NCI-H748 treated with DMSO at 0.1 percent for 48 hours (cell line): ENCODE results near the gene LCE1F.

Source experiments
- DNase-seq: peaks from one replicate; lab custom pipeline; 2025; lab: John Stamatoyannopoulos, UW

Gene LCE1F

GRCh38 chr1:152776361-152776760 lies 1.4 kb downstream of the LCE1F start:
- DNase-seq: no peak

- no peak for DNase-seq
These were observed 2.7 kb downstream of the LCE1F start for GRCh38 chr1:152777510-152778137.

DNA sequence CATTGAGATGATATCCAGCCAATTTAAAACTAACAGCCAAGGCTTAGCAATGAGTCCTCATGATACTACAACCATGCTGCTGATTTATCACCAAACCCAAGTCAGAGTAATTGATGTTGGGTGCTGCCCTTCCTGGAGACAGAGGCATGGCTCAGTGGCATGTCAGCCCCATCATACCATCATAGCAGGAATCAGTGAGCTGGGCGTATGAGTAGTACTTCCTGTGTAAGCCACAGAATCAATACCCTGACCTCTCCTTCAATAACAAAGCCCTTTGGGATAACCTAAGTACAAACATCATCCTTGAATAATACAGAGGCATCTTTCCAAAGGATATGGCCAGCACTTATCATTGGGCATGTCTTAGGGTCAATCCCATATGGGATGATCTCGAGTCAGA lies 8.2 kb downstream of the LCE1F start:
- no peak for DNase-seq

DNA sequence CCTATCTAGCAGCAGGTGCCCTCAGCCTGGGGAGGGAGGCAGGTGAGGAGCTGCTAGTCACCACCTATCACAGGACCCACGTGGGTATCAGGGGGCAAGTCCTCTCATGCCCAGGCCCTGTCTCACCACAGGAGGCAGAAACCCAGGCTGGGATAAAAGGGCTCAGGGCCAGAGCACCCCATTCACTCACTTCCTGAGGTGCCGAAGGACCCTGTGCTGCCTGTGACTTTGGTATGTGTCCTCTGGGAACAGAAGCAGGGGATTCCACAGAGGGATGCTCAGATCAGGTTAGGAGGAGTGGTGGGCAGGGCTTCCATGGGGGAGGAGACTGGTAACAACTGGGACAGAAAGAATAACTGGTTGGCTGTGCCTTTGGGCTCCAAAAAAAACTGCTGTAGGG lies 11.1 kb downstream of the LCE1F start, which contains the start of gene LCE1E:
Gene LCE1E, plus strand, starts transcription at position 181 of the 400 bp plus-strand sequence. CDS start 1,043 bp downstream, outside the sequence.
- no peak for DNase-seq

- no peak for DNase-seq
These were observed 20.7 kb downstream of the LCE1F start for GRCh38 chr1:152795686-152796085.

DNA sequence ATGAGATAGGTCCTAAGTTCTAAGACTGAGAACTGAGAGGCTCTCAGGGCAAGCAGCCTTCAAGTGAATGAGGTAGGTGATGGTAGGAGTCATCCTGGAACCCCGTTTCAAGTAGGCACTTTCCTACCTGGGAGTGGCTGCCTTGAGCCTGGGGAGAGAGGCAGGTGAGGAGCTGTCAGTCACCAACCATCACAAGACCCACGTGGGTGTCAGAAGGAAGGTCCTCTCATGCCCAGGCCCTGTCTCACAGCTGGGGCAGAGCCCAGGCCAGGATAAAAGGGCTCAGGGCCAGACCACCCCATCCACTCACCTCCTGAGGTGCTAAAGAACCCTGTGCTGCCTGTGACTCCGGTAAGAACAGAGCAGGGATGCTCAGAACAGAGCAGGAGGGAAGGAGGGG lies 21.5 kb downstream of the LCE1F start, which contains the start of gene LCE1D:
Gene LCE1D, plus strand, starts transcription at position 301 of the 400 bp plus-strand sequence. CDS start 1,074 bp downstream, outside the sequence.
- DNase-seq: no peak

DNA sequence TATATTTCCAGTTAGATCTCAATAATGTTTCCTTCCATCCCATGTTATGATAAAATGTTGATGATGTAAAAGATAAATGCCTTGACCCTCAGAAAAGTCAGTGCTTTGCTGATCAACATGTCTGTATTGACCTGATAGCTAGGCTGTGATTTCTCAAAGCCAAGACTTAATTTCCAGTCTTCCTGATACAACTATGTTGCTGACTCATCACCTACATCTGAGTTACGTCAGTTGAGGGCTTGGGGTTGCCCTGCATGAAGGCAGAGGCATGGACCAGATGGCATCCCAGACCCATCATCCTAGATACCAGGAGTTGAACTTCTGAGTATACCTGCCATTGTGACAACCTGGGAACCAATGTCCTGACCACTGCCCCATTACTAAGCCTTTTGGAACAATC lies 26.4 kb downstream of the LCE1F start:
- DNase-seq: no peak

DNA sequence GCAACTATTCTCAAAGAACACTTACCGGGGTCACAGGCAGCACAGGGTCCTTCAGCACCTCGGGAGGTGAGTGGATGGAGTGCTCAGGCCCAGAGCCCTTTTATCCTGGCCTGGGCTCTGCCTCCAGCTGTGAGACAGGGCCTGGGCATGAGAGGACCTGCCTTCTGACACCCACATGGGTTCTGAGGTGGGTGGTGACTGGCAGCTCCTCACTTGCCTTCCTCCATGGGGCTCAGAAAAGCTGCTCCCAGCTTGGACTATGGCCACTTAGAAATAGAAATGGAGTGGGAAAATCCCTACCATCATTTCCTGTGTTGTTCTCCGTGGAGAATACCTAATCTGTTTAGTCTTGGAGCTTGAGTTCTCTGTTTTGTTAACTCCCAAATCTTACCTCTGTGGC lies 31.6 kb downstream of the LCE1F start, which contains the start of gene LCE1C:
Gene LCE1C, minus strand, starts transcription at position 76 of the 400 bp plus-strand sequence. CDS start 1,173 bp downstream, outside the sequence.
- no peak for DNase-seq

GRCh38 chr1:152811050-152811449 lies 36.1 kb downstream of the LCE1F start:
- DNase-seq: no peak

GRCh38 chr1:152811671-152812070 lies 36.7 kb downstream of the LCE1F start, which contains the start of gene LCE1B:
LCE1B (plus strand) TSS chr1:152811971; CDS start chr1:152812447, 476 bp downstream.
- DNase-seq: no peak

DNA sequence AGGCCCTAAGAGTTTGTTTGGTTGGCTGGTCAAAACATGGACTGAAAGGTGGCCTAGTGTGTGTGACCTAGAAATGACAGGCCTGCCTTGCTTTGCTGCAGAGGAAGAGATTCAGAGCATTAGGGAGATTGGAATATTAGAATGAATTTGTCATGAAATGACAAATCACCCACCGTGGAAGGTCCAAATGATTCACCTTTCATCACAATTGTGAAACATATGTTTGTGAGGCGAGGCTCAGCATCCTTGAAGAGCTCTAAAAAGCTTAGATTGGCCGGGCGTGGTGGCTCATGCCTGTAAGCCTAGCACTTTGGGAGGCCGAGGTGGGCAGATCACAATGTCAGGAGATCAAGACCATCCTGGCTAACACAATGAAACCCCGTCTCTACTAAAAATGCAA lies 42.4 kb downstream of the LCE1F start:
- no peak for DNase-seq

- DNase-seq: no peak
These were observed 48.4 kb downstream of the LCE1F start for GRCh38 chr1:152823294-152823693.

- DNase-seq: no peak
These were observed 50.0 kb downstream of the LCE1F start for GRCh38 chr1:152824964-152825363.
